G401 (cell line): Measurements from ENCODE around the gene LINGO4. TPM values are rescaled to one million over a fixed set of nuclear protein-coding genes. Genes with fewer than 3 reads are reported as not detected.

Experiments
- DNase-seq: peaks from one replicate; pipeline ENCODE4 v3.0.0-alpha.2; 2015; ENCODE audit warnings: low spot score
- in situ Hi-C: cut with HindIII; loops from 2 replicates; pipeline ENCODE4 v1.10.0; 2016; ENCODE audit warnings: low sequenced_read_pairs, mixed read lengths
- total RNA-seq: library from RNA; depleted of rRNA; stranded (reverse); fragments of >200 nt; shearing (Covaris generic); gene quantifications from 2 replicates; pipeline ENCODE4 v1.2.3, GENCODE V29; 2014; rRNA removed

LINGO4 gene, protein sequence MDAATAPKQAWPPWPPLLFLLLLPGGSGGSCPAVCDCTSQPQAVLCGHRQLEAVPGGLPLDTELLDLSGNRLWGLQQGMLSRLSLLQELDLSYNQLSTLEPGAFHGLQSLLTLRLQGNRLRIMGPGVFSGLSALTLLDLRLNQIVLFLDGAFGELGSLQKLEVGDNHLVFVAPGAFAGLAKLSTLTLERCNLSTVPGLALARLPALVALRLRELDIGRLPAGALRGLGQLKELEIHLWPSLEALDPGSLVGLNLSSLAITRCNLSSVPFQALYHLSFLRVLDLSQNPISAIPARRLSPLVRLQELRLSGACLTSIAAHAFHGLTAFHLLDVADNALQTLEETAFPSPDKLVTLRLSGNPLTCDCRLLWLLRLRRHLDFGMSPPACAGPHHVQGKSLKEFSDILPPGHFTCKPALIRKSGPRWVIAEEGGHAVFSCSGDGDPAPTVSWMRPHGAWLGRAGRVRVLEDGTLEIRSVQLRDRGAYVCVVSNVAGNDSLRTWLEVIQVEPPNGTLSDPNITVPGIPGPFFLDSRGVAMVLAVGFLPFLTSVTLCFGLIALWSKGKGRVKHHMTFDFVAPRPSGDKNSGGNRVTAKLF
- not detected in 2 replicates for total RNA-seq

DNA sequence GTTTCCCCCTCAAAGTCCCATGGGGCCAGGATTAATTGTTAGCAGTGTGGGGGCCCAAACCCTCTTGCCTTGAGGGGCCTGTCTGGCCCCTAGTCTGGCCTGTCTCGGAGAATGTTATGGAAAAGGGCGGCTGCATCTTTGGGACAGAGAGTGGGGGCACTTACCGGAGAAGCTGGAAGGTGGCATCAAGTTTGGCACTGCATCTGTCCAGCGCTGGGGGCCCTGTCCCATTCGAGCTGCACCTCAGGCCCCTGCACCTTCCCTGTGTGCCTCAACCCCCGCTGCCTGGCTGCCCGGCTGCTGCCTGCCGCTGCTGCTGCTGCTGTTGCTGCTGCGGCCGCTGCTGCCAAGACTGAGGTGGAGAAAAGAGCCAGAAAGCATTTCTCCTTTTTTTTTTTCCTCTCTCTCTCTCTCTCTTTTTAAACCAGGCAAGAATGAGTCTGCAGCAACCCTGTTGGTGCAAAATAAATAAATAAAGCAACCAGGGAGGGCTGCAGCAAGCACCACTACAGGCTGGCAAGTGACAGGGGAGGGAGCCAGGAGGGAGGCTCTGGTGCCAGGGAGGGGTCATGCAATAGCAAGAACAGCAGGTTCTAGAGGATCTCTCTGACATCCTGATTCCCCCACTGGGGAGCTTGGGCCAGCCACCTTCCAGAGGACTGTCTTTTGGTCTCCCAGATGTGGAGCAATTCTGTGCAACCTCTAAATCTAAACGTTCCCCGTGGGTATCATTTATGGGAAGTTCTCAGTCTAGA is at the start of gene LINGO4:
Gene LINGO4, minus strand, starts transcription at position 354 of the 755 bp plus-strand sequence. CDS start 2,715 bp downstream, outside the sequence.
- DNase-seq: no peak
- in situ Hi-C loops: no loop called here

DNA sequence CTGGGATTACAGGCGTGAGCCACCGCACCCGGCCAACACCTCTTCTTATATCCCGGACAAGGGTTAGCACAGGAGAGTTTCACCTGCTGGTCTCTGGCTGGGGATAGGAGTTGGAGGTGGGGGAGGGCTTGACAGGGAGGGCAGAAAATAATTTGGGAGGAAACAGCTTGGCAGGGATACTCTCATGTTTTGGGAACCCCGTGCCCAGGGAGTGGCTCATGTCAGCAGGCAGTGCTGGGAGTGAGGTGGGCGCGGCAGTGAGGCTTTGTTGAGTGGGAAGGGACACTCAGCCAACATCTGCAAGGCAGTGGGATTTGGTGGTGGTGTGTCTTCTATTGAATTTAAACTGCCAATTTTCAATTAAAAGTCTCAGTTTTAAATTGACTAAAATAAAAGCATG is 49.4 kb upstream of the LINGO4 start:
- in situ Hi-C loops: no loop called here
- no peak for DNase-seq

DNA sequence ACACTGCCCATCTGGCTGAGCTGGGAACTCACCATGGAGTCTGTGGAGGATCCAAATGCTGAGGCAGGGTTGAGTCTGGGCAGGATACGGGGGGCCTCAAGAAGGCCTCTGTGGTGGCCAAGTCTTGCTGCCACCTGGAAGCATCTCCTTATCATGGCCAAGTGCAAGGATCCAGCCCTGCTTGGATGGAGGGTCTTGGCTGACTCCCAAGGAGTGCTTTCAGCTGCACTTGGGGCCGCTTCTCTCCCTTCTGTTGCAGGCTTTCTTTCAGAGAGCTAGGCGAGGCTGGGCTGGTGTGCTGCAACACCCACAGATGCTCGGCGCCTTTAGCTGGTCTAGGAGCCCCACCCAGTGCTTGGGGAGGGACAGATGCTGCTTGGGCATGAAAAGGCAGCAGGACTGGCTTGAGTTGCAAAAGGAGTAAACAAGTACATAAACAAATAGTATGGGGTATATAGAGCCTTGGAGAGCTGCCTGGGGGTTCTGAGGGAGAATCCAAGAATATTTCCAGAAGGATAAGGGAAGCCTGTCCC is 48.3 kb upstream of the LINGO4 start, which contains the start of gene THEM5:
Gene THEM5, minus strand, starts transcription at position 302 of the 533 bp plus-strand sequence. Its CDS starts 147 bp downstream, at position 155.
- DNase-seq: no peak
- in situ Hi-C loops: no loop called here

DNA sequence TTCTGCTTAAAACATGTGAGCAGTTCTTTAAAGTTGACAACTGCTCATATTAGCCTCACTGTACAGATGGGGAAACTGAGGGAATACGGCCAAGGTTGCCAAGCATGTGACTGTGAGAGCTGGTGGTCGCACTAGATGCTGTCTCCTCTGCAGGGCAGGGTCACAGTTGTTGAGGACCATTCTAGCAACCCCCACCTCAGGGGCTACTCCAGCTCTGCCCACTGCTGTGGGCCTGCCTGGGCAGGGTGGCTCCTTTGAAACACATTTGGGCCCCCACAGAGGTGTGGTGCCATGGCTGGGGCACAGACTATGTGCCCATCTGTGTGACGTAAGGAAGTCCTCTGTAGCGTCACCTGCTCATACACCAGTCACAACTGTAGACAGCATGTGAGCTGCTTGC is 47.5 kb upstream of the LINGO4 start:
- DNase-seq: no peak
- in situ Hi-C loops: no loop called here

DNA sequence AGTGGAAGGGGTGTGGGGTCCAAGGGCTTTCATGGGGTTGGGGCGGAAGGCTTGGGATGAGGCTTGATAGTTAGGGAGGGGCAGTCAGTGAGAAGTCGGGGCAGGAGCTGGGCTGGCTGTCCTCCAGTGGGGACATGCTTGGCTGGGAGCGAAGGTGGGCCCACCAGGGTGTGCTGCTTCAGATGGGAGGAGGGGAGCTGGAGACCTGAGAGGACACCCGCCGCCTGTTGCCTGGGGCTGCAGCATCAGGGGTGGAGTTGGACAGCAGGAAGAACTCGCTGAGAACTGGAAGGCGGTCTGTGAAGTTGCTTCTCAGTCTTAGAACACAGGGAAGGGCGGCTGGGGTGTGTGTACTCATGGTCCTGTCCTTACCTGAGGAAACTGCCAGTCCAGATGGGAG is 46.7 kb upstream of the LINGO4 start:
- in situ Hi-C loops: no loop called here

DNA sequence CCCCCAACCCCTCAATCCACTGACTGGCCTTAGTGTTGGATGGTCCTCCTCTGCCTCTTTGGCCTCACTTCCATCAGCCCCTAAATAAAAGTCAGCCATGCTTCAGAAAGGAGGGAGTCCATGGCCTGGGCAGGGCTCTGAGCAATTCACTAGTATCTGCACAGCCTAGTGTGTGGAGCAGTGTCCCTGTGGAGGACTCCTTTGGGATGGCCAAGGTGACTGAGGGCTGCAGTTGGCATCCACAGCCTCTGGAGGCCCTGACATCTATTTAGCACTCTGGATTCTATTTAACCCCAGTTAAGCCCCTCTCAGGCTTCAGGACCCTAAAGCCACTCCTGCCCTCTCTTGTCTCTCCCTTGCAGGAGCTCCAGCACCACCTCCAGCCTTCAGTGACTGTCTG is 44.7 kb upstream of the LINGO4 start:
- in situ Hi-C loops: no loop called here
- no peak for DNase-seq

More for the DNA sequence above, 46.7 kb upstream of the LINGO4 start:
- DNase-seq: no peak

DNA sequence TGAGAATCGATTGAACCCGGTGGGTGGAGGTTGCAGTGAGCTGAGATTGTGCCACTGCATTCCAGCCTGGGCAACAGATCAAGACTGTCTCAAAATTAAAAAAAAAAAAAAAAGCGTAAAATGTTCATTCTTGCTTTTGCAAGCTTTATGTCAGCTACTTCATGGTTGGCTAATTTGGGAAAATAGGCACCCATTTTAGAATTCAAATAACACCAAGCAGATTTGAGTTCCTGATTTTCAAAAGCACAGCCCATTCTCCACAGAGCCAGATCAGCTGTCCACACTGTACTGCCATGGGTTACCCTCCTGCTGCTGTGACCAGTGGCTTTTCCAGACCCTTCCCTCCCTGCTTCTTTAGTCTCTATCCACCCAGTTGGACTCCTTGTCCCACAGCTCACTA is 43.9 kb upstream of the LINGO4 start:
- no peak for DNase-seq
- in situ Hi-C loops: no loop called here

DNA sequence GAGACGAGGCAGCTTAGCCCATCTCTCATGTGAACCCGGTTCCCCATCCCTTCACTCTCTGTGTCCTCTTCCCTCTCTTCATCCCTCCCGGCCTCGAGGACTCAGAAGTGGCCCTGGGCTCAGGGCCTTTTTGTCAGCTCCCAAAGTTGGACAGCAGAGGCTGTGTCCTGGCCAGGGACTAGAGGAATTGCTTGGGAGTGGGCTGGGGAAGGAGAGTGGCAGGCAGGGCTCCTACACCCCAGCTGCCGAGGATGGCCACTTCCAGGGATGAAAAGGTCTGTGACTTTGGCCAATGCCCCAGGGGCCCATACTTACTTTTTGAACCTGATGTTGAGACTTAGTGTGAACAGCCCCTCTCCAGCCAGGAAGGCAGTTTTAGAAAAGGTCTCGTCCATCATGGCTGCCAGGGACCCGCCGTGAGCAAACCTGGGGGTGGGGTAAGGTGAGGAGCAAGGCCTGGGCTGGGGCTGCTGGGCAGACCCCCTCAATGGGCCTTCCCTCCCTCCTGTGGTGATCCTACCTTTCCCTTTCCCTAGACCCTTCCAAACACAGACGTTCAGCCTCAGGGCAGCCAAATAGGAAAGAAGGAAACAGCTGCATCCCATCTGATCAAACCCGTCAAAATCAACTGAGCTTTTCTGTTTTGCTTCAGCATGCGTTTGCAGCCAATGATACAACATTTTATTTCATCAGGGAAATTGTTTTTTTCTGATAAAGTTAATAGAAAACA is 42.8 kb upstream of the LINGO4 start:
- in situ Hi-C loops: no loop called here
- DNase-seq: no peak

DNA sequence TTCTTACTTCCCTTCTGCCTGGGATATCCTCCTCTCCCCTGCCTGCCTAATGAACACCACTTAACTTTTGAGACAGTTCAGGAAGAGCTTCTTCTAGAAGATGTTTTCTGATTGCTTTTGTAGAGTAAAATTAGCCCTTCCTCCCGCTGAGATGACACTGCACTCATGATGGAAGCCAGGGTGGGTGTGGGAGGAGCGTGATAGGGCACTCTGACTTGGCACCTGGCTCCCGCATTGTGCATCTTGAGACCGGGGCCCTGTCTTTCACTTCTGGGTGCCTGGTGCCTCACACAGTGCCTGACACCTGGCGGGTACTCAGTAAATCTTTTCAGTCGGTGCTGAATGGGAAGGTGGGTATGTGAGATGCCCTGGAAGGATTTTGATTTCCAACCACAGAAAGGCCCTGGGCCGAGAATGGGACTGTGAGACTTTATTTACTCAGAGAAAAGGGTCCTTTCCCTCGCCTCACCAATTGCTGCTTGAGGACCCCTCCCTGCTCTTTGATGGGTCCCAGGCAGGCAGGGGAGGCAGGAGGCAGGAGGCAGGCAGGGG is 41.5 kb upstream of the LINGO4 start:
- in situ Hi-C loops: no loop called here
- DNase-seq: no peak

DNA sequence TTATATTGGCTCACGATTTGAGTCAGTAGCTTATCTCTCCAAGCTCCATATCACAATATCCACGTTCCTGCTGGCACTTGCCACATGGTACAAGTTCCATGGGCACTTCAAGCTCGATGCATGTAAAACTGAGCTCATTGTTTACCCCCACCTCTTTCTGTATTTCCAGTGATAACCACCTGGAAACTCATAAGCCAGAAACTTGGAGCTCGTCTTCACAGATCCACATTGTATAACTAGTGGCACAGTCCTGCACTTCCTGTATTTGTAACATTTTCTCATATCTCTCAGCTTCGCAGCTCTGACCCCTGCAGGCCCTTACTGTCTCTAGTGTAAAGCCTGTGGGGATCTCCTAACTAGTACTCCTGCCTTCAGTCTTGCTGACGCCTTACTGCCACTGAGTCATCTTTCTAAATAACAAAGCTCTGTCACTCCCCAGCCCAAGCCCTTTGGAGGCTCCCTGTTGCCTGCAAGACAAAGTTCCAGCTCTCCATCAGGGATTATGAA is 40.9 kb upstream of the LINGO4 start:
- no peak for DNase-seq
- in situ Hi-C loops: no loop called here

DNA sequence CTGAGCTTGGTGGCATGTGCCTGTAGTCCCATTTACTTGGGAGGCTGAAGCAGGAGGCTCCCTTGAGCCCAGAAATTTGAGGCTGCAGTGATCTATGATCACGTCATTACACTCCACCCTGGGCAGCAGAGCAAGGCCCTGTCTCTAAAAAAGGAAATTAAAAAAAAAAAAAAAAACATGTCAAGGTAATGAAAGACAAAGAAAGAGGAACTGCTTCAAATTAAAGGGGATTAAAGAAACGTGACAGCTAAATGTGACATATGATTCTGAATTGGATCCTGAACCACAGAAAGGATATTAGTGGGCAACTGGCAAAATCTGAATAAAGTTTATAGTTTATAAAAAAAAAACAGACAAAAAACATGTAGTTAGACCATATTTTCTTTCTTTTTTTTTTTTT is 38.2 kb upstream of the LINGO4 start:
- in situ Hi-C loops: no loop called here
- DNase-seq: no peak

DNA sequence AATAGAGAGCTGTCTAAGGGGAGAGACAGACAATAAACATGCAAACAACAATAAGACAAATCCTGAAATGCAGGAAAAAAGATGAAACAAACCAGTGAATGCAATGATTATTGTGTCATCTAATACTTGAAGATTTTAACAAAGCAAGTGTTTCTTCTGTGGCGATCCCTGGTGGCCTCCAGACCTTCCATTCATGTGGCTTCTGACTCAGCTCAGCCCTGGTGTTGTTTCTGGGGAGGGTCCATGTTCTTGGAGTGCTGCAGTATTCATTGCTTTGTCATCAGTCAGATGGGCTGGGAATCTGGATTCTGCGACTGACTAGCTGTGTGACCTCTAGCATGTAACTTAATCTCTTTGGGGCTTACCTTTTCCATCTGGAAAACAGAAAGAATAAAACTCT is 35.9 kb upstream of the LINGO4 start:
- DNase-seq: no peak
- in situ Hi-C loops: no loop called here

DNA sequence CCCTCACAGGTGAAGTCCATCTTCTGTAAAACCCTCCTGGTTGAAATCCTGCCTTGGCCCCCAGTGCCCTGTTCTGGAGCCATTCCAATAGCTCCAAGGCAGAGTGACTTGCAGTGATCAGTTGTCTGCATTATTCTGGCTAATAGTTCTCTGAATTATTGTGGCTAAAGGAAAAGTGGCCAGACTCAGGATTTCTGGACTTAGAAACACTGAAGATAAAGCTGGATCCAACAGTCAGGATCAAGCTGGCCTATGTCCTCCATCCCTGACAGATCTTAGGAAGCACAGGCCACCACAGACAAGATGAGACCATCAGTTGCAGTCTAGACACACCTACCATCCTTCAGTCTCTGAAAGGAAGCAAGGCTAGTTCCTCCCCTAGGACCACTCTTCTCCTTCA is 35.2 kb upstream of the LINGO4 start:
- in situ Hi-C loops: no loop called here
- no peak for DNase-seq

DNA sequence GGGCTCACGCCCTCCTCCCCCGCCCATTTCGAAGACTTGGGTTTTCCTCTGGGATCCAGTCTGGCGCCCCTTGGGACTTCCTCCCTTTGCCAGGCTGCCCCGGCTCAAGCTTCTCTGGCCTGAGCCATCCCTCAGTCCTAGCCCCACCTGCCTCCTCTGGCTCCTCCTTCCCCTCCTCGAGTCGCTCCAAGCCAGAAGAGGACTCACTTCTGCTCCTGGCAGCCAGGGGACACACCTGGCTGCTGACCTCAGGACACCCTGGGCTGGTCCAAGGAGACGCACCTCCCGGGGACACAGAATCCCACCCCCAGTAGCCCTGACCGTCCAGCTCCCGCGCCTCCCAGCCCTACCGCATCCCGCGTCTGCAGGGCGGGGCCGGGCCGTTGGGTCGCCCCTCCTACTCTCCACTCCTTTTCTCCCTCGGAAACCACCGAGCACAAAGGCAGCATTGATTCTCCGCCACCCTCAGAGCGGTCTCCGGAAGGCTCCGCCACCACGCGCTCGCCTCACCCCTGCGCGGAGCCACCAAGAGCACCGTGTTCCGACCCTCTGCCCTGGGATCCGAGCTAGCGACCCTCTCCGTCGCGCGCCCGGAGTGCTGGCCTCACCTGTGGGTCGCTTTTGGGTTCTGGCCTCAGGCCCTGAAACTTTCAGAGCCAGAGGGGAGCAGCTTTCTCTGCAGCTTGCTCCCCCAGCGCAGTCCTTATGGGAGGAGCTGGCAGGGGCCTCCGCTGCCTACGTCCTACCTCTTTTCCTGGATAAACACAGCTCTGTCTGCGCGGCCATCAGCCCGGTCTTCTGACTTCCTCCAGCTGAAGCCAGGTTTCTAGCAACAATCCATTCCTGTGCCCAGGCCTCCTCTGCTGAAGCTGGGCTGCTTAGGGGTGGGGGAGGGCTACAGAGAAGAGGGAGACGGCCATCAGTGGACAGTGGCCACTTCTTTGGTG is 34.5 kb upstream of the LINGO4 start, which contains the start of gene C2CD4D:
Gene C2CD4D, minus strand, starts transcription at position 364 of the 947 bp plus-strand sequence. CDS start 831 bp downstream, outside the sequence.
- DNase-seq: peak; percentile 72
- in situ Hi-C loops: no loop called here

DNA sequence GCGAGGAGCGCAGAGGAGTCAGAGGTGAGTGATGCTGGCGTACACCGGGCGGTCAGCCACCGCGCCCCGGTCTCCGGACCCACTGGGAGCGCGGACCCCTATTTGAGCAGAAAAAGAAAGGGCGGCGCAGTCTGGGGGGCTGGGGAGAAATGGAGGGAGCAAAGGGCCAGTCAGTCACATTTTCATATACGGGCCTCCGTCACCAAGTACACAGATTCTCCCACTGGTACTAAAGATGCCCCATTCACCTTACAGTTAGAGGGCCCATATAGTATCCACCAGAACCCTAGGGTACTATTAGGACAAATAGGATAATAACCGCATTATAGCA is 33.8 kb upstream of the LINGO4 start:
- no peak for DNase-seq
- in situ Hi-C loops: no loop called here

DNA sequence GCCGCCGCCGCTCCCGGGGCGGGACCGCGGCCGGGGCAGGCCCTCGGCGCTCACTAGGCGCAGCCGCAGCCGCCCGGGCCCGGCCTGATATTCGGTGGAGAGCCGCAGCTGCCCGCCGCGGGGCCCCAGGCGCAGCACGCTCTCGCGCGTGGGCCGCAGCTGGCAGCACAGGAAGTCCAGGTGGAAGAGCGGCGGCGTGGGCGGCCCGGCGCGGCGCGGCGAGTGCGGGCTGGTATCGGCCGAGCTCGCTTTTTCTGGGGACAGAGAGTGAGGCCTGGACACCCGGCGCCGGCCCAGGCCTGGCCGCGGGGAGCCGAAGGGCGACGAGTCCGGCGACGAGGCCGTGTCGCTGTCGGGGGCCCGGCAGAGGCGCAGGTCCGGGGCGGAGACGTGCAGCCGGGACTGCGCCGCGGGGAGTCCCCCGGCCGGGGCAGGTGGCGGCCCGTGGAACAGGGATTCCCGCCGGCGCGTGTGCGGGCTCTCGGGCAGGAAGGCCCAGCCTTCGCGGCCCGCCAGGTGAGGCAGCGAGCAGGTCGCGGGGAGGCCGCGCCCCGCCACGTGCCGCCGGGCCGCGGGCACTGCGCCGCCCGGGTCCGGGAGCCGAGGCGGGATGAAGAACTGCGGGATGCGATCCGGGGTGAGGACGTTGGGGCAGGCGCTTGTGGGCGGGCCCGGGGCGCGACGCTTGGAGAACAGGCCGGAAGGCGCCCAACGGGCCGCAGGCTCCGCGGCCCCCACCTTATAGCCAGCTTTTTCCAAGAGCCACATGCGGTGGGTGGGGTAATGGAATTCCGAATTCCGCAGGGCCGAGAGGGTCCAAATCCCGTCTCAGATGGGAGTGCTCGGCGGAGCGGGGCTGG is 33.2 kb upstream of the LINGO4 start:
- no peak for DNase-seq
- in situ Hi-C loops: no loop called here

DNA sequence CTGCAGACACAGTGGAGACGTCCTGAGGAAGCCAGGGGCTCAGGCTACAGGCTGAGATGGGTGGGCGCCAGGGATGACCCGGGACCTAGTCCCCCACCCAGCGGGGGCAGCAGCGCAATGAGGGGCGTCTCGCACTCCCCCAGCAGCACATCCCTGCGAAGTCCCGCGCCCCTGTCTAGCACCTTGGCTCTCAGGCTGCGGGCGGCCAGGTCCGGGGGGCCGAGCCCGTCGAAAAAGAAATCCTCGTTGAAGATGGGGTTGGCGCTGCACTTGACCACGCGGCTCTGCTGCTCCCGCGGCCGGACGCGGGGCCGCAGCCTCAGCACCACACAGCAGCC is 32.6 kb upstream of the LINGO4 start:
- in situ Hi-C loops: no loop called here
- no peak for DNase-seq
